GM19397 (cell line): ENCODE measurements around the gene KTI12.

ENCODE experiments used
- ATAC-seq: cut with Tn5 transposase; IDR thresholded peaks from one replicate; pipeline ENCODE4 v1.9.1; 2021; ENCODE audit warnings: mild to moderate bottlenecking, moderate library complexity; ENCODE audit not compliant: unreplicated experiment

Gene KTI12

DNA sequence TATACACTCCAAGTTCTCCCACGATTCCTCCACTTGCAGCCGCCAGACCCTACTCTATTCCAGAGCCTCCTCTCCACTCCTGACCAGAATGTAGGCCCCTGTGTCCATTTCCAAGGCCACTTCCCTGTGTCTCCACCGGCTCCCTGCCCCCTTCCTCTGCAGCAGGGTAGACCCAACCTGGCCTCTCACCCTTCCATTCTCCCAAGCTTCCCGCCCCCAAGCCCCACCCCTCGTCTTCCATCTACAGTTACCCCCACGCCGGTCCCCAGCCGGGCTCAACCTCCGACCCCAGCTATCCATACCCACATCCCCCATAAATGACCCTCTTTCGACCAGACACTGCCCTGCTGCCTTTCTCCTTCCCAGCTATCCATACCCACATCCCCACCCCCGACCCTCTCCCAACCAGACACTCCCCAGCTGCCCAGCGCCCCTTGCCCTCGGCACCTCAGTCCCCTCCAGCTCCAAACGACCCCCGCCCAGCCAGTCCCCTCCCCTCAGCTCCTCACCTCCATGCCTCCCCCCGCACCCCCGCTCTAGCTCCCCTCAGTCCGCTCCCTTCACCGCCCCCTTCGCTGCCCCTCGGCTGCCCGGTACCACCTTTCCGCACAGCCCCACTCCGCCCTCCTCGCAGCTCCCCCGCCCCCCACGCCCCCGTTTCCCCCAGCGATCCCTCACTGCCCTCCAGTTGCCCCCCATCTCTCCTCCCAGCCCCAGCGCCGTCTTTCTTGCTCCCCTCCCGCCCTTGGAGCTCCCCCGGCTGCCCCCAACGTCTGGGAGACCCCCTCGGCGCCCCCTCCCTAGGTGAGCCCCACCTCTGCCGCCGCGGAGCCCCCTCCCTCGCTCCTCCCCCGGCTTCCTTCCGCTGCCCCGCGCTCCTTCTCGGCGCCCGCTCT is 43.8 kb downstream of the KTI12 start:
- ATAC-seq, result no peak

GRCh38 chr1:51988254-51988653 is 45.4 kb downstream of the KTI12 start:
- ATAC-seq, result no peak

DNA sequence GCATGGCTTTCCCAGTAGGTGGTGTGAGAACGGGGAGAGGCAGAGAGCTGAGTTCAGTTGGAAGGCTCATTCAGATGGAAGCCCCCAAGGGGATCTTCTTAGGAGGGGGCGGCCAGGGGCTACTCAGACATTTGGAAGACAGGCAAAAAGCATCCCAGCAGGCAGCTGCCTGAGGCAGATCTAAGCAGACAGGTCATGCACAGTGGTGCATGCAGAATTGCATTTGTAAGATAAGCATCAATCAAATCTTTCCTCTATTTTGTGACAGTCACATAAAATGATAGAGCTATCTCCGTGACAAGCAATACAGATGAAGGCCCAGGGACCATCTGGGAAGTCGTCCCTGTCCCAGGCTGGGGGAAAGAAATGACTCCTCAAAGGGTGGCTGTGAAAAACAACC is 46.9 kb downstream of the KTI12 start:
- ATAC-seq, result no peak

DNA sequence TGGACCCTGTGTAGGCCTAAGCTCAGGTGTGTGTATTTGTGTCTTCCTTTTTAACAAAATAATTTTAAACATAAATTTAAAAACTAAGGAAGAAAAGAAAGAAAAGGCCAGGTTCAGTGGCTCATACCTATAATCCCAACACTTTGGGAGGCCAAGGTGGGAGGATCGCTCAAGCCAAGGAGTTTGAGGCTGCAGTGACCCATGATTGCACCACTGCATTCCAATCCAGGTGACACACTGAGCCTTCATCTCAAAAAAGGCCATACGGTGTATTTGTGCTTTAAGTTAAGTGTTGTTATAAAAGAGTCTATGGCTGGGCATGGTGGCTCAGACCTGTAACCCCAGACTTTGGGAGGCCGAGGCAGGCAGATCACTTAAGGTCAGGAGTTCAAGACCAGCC is 51.4 kb downstream of the KTI12 start:
- ATAC-seq, result no peak
